ENCODE results near the gene CTRL.

CTRL gene

DNA sequence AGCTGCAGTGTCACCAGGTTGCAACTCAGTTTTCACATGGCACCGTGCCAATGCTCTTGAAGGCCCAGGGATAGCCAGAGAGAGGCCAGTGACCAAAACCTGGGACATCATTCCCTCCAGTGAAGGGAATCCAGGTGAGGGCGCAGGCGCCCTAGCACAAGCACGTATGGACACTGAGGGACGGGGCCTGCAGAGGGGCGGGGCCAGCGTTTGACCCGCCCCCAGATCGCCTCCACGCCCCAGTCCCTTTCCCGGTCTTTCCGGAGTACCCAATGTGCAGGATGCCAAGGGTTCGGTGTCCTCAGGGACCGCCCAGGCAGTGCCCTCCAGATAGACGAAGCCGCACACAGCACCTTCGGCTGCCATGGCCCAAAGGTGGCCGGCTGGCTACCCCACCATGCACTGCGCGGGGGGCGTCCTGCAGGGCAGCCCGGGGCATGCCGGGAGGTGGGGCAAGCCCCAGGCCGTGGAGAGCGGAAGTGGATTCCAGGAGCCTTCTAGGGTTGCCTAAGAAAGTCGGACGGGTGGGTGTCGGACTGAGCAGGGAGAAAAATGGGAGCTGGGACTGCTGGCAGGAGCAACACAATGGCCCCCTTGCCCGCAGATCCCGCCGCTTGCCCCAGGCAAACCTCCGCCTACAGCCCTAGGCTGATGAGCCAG is 32.1 kb upstream of the CTRL start:
- in situ Hi-C loops (cut with MboI; ENCODE audit: low pct_unique_long_range_greater_than_20kb, low sequenced_read_pairs): no loop called here
- DNase-seq: no peak

DNA sequence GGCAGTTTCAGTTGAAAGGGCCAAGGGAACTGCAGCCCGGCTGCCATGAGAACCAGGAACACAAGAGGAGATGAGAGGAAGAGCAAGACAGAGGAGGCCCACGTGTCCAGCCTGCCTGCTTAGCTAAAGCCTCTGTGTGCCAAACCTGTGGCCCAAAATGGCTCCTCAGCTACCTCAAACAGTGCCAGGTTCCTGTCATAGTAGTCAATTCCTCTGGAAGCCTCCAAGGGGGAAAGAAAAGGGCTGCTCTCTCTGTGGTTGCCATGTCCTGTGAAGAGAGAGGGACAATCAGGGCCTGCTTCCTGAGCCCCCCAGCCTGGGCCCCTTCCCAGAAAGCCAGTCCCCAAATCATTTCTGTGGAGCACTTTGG is 31.6 kb upstream of the CTRL start:
- DNase-seq: no peak
- in situ Hi-C loops (cut with MboI; ENCODE audit: low pct_unique_long_range_greater_than_20kb, low sequenced_read_pairs): no loop called here

DNA sequence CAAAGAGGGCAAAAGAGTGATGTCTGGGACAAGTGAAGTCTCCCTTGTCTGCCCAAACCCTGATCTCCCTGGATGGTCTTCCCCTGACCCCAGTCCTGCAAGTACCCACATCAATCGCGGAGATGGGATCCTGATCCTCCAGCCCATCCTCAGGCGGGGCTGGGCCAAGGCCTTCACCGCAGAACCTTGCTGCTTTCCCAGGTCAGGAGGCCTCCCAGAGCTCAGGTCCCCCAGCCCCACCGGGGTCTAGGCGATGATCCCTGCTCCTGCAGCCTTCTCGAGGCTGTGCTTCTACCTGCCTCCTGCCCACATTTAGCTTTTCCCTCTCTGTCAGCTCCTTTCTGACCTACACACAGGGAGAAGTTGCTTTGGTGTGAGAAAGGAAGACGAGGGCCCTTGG is 30.5 kb upstream of the CTRL start:
- DNase-seq: no peak
- in situ Hi-C loops (cut with MboI; ENCODE audit: low pct_unique_long_range_greater_than_20kb, low sequenced_read_pairs): no loop called here

DNA sequence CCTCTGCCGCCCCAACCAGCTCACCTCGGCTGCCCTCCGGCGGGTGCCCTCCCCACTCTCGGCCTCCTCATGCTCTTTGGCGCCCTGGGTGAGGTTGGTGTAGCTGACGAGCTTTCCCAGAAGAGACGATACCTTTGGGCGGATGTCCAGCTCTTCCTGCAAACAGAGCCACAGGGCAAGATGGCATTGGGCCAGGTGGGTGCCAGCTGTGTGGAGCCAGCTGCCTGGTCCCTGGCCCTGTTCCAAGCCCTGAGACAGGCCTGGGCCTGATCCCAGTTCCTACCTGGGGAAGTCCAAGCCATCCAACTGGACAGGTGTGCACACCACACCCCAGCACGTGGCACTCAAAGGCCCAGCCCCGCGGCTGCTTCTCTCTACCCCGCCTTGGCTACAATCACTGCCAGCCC is 29.9 kb upstream of the CTRL start:
- in situ Hi-C loops (cut with MboI; ENCODE audit: low pct_unique_long_range_greater_than_20kb, low sequenced_read_pairs): no loop called here
- no peak for DNase-seq

DNA sequence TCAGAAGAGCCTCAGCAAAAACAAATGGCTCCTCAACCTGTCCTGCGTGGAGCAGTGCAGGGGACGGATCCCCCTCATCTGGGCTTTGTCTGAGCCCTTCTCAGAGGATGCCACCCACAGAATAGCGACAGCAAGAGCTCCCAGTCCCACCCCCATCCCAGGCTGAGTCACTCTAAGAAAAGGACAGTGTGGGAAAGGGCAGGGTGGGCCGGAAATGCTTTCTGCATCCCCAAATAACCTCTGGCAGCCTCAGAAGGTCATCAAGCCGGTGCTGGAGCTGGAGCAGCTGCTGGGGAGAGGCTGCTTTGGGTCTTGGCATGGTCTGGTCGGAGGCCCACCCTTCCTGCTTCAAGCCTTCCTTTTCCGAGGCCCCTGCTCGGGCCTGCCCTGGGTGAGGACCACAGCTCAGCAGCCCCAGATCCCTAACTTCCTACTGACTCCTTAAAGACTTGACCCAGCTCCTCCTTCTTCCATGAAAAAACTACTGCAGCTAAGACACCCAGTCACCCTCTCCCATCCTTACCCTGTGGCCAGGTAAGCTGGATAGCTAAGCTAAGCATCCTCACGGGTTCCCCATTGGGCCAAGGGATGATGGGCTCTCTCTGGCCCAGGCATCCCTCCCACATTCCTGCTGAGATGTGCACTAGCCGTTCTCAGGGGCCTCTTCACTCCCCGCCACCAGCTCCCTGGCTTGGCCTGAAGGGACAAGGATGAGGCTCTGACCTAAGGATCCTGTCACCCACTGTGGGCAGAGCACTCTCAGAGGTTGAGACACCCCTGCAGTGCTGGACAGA is 28.1 kb upstream of the CTRL start:
- DNase-seq: no peak
- in situ Hi-C loops (cut with MboI; ENCODE audit: low pct_unique_long_range_greater_than_20kb, low sequenced_read_pairs): no loop called here

DNA sequence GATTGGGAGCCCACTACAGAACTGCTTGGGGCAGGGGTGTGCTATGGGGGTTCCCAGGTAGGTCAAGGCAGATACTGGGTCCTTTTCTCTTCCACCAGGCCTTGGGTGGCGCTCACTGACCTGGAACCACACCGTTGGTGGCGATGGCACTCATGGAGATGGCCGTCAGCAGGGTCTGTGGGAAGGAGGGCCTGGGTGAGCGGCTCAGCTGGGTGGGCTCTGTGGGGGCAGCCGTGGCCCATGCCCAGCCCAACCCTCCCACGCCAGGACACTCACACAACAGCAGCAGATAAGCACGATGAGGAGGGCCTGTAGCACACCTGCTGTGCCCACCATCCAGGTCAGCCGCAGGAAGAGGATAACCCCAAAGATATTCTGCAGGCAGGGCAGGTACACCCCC is 26.0 kb upstream of the CTRL start:
- no peak for DNase-seq
- in situ Hi-C loops (cut with MboI; ENCODE audit: low pct_unique_long_range_greater_than_20kb, low sequenced_read_pairs): no loop called here

DNA sequence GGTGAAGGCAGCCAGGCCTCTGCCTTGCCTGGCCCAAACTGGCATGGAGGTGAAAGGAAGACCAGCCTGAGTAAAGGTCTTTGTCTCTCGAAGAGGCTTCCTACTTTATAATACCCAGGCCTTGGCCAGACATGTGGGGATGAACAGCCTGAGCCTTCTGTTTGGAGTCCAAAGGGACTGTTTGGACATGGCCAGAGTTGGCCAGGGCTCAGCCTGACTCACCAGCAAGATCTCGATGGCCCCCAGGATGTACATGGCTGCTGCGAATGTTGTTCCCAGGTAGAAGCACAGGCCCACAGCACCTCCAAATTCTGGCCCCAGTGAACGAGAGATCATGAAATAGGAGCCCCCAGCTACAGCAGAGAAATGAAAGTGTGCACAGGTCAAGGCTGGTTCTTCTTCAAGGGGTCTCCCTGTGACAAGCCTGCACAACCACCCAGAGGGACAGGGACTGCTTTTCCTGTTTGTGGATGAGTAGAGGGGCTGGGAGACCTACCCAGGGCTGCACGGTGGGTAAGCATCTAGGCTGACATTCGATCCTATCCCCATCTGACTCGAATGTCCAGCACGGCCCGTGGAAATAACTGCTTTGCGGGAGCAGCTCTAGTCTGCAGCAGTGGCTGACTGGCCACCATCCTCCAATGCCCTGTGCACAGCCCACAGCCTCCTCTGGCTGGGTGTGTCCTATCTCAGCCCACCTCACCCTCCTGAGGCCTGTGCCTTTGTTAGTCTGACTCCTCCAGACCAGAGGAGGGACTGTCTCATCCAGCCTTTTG is 22.9 kb upstream of the CTRL start:
- no peak for DNase-seq
- in situ Hi-C loops (cut with MboI; ENCODE audit: low pct_unique_long_range_greater_than_20kb, low sequenced_read_pairs): no loop called here

DNA sequence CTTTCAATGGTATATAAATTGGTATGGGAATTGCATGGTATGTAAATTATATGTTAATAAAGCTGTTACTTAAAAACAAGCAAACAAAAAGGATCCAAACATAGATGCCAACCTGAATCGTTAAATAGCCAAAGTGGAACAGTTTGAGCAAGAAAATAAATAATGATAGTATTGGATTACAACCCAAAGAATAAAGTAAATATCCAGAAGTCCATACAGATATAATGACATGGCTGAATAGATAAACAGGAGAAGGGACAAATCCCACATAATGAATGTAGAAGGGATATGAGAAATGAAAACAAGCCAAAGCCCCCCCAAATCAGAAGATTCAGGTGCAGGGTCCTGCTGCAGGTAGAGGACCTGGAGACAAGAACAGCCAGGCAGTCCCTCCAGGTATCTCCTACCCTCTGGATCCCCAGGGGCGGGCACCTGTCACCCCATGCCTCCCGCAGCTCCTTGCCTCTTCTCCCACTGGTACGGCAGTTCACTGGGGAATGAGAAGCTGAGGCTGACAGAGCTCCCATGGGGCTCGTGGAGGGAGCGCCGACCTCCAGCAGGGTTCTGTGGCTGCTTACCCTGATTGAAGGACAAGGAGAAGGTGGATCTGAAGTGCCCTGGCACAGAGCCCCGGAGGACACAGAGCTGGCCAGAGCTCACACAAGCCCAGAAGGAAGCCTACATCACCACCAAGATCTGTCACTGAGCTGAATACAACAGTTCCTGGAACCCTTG is 22.1 kb upstream of the CTRL start:
- in situ Hi-C loops (cut with MboI; ENCODE audit: low pct_unique_long_range_greater_than_20kb, low sequenced_read_pairs): no loop called here
- no peak for DNase-seq

DNA sequence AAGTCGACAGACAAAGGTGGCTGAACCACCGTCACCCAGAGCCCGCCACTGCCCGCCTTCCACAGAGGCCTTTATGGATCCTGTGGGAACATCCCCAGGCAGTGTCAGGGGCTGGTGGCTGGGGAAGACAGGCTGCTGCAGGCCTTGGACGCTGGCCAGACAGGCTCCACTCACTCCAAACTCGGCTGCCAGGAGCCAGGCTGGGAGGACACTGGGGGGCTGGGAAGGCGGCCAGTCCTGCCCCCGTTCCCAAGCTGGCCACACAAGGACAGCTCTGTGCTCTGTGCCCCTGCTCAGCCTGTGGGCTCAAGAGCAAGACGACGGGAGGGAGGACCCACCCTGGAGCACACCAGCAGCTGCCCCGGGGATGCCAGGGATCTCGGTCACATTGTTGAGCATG is 19.8 kb upstream of the CTRL start:
- DNase-seq: no peak
- in situ Hi-C loops (cut with MboI; ENCODE audit: low pct_unique_long_range_greater_than_20kb, low sequenced_read_pairs): no loop called here

DNA sequence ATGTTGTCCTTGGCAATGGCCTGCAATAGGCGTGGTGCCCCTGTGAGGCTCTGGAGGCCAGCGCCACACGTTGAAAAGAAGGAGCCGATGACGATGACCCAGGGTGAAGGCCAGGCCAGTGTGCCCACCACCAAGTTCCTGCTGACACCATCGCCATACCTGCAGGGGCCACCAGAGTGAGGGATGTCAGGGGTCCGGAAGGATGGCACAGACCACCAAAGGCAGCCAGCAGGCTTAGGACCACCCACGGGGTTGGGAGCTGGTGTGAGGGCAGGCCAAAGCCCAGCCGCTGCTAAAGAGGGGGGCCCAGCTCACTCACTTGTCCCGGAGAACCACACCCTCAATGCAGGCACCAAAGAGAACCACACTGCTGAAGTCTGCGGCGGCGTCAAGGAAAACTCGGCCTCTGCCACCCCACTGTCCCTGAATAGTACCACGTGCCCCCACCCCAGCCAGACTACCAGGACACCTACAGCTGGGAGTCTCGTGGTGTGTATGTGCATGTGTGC is 18.7 kb upstream of the CTRL start:
- no peak for DNase-seq
- in situ Hi-C loops (cut with MboI; ENCODE audit: low pct_unique_long_range_greater_than_20kb, low sequenced_read_pairs): no loop called here

DNA sequence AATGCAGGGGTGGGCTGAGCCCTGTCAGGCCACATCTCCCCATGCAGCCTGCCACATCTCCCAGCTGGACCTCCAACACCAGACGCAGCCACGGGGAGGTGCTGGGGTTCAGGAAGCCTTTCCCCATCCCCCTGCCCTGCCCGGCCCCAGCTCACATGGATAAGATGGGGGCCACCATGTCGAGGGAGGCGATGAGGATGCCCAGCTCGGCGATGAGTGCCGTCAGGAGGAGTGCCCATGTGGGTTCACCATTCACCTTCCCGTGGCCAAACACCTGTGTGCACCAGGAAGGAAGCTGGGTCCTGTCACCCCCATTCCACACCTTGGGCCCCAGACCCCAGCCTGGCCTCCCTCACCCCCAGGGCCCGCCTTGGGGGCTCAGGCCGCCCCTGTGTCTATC is 18.0 kb upstream of the CTRL start:
- in situ Hi-C loops (cut with MboI; ENCODE audit: low pct_unique_long_range_greater_than_20kb, low sequenced_read_pairs): no loop called here
- no peak for DNase-seq

DNA sequence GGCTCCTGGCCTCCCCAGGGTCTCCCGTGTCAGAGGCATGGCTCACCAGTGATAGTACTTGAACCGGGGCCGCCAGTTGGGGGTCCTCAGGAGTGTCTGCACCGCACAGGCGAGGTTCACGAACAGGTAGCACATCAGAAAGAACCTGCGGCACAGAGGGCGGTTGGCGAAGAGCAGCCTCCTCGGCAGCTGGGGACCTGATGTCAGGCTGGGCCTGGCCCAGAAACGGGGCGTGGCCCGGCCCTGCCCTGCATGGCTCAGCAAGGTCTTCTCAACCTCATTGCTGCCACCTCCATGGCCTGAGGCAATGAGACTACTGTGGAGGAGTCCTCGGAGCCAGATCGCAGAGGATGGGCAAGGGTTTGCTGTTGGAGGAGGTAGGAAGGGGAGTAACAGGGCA is 16.4 kb upstream of the CTRL start:
- DNase-seq: no peak
- in situ Hi-C loops (cut with MboI; ENCODE audit: low pct_unique_long_range_greater_than_20kb, low sequenced_read_pairs): no loop called here

DNA sequence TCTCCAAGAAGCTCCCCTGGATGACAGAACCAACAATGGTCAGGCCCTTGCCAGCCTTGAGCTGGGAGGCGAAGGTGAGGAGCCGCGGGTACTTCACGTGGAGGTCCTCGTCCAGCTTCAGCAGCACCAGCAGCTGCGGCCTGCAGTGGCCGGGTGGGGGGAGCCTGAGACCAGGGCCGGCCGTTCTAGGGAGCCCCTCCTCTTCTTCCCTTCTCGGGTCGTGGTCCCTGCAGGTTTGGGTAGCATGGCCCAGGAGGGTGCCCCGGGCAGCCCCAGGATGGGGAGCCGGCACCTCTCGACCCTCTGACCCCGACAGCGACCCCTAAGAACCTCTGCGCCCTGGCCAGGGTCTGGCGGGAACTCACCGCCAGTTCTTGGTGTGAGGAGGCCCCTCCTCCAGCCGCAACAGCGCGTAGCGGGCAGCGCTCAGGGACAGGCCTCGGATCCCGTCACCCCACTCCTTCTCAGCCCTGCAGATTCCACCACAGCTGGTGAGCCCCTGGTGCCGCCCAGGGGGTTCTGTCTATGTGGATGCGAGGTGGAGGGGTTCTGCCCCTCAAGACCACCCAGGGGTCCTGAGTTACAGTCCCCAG is 15.4 kb upstream of the CTRL start:
- no peak for DNase-seq
- in situ Hi-C loops (cut with MboI; ENCODE audit: low pct_unique_long_range_greater_than_20kb, low sequenced_read_pairs): no loop called here

DNA sequence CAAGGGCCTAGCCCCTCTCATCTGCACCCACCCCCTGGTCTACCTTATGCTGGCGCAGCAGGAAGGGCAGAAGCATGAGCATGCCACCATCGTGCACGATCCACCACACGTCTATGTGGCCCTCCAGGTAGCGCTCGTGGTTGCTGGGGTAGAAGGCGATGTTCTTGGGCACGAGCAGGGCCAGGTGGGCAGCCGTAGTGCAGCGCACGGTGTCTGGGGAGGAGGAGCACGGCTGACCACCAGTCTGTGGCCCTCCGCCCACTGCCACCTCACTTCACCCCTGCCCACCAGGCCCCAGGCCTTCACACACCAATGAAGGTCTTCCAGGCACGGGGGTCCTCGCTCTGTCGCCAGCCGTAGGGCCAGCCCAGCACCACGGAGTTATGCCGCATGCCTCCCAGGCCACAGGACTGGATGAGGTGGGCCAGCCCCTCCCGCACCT is 14.5 kb upstream of the CTRL start:
- DNase-seq: no peak
- in situ Hi-C loops (cut with MboI; ENCODE audit: low pct_unique_long_range_greater_than_20kb, low sequenced_read_pairs): no loop called here

DNA sequence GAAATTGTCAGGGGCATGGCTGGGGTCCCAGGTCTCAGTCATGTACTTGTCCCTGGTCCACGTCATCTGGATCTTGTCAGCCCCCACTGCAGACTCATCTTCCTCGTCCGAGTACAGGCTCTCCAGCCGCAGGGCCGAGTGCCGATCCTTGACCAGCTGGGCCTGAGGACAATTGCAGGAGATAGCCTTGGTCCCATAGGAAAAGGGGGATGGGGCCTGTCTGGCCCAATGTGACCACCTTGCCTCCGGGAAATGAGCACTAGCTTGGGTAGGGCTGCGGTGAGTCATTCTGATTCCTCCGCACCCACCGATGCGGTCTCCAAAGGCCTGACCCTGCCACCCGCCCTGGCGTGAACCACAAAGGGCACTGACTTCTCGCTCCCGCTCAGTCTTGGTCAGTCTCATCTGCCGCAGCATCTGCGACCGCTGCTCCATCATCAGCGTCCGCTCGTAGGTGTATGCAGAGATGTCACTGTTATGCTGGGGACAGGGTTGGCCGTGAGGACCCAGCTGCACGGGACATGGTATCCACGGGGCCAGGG is 13.8 kb upstream of the CTRL start:
- in situ Hi-C loops (cut with MboI; ENCODE audit: low pct_unique_long_range_greater_than_20kb, low sequenced_read_pairs): no loop called here
- DNase-seq: no peak

DNA sequence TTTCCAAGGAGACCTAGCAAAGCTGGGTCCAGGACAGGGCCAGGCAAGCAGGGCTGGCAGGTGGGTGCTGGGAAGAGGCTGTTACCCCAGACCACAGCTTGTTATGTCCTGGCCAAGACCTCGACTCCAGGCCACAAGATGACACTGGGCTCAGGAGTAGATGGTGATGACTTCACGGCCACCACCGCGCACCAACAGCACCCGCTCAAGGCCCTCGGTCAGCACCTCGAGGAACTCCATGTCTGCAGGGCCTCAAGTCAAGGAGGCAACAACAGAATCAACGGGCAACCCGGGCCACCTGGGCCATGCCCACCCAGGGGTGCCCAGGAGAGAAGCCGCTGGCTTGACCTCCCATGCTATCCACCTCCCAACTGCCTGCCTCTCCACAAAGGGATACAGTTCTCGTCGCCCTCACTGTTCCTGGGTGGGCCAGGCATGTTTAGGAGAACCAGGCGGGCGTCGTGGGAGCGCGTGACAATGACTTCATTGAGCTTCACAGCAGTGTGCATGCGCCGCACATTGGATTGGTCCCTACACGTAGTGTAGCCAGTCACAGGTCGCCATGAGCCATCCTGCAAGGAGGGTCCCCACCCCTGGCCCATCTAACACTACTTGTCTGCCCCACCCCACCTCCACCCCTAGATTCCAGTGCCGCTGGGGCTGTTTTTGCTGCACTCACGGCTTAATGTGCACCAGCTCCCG is 13.2 kb upstream of the CTRL start:
- no peak for DNase-seq
- in situ Hi-C loops (cut with MboI; ENCODE audit: low pct_unique_long_range_greater_than_20kb, low sequenced_read_pairs): no loop called here

DNA sequence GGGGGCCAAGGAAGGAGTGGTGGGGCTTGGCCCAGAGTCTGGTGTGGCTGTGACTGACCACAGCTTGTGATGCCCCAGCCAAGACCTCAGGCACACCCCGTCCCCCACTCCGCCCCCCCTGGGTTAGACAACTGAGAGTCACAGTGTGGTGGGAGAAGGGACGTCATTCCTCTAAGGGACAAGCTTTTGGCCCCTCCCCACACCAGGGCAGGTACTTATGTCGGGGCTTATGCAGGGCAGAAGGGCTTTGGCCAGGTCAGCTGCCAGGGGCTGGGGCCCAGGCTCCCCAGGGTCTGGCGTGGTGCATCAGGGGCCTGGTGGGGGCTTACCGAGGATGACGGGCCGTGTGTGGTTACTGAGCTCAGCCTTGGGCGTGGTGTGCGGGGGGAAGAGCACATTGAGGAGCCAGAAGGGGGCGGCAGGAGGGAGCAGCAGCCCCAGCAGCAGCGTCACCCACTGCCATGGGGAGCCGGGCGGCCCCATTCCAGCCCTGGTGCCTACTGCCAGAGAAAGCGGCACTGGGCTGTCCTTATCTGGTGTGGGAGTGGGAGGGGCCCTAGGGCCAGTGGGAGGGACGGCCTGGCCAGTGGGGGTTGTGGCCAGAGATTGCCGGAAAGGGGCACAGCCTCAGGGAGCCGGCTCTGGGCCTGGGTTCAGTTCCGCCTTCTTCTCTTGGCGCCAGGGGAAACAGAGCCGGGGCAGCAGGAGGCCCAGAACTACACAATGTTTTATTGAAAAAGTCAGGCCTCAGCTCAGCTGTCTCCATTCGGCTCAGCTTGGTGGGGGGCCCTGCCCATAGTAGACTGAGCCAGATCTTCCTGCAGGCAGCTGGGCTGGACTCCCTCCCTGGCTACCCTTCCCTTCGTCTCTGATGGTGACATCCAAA is 12.2 kb upstream of the CTRL start, which contains the start of gene LCAT:
TSS of gene LCAT (minus strand) at position 502 of the 886 bp plus-strand sequence. CDS start at position 483, 19 bp downstream.
- in situ Hi-C loops (cut with MboI; ENCODE audit: low pct_unique_long_range_greater_than_20kb, low sequenced_read_pairs): no loop called here
- DNase-seq: no peak

All from KBM-7 (cell line).